ENCODE data around the gene LTBP1.

GRCh38 chr2:33121925-33122324 is 175.2 kb downstream of the LTBP1 start:
- TF ChIP-seq CTCF (conservative IDR thresholded peaks at IDR 0.05; ENCODE audit: low read length) (no peak), EZH2phosphoT487 (IDR thresholded peaks at IDR 0.05; ENCODE audit: borderline replicate concordance, low read depth, low read length) (no peak)
